Measurements from ENCODE around the gene LRP1B.

GRCh38 chr2:140643761-140644187, 1487.0 kb downstream of the LRP1B start:
- TF ChIP-seq CTCF (IDR thresholded peaks at IDR 0.05) (no peak), POLR2A (IDR thresholded peaks at IDR 0.05) (no peak), POLR2AphosphoS5 (IDR thresholded peaks at IDR 0.05) (no peak)

Data from breast epithelium (tissue), 3 donors.